ENCODE measurements around the gene SYPL1. TPM values are rescaled to one million over a fixed set of nuclear protein-coding genes. Genes with fewer than 3 reads are reported as not detected.

SYPL1 gene
- 97.0 TPM for polyA plus RNA-seq
- long read RNA-seq, donor 1, transcript SYPL1-202 (5 exons, 2,151 nt), result major isoform, 27 of 27 reads
- long read RNA-seq, donor 1, partial matches to known transcripts, result 0 of 27 reads
- long read RNA-seq, donor 1, other reads (novel, unspliced or antisense), result 0 of 27 reads
- long read RNA-seq, donor 2, transcript SYPL1-202 (5 exons, 2,151 nt), result major isoform, 49 of 51 reads
- long read RNA-seq, donor 2, partial matches to known transcripts, result 0 of 51 reads
- long read RNA-seq, donor 2, other reads (novel, unspliced or antisense), result 0 of 51 reads
- long read RNA-seq, donor 3, transcript SYPL1-202 (5 exons, 2,151 nt), result major isoform, 82 of 93 reads
- long read RNA-seq, donor 3, partial matches to known transcripts, result 8 of 93 reads
- long read RNA-seq, donor 3, other reads (novel, unspliced or antisense), result 0 of 93 reads
- long read RNA-seq, donor 4, transcript SYPL1-202 (5 exons, 2,151 nt), result major isoform, 6 of 6 reads
- long read RNA-seq, donor 4, partial matches to known transcripts, result 0 of 6 reads
- long read RNA-seq, donor 4, other reads (novel, unspliced or antisense), result 0 of 6 reads
- long read RNA-seq, donor 5, transcript SYPL1-203 (2 exons, 545 nt), result minor isoform, 5 of 33 reads
- long read RNA-seq, donor 5, transcript SYPL1-202 (5 exons, 2,151 nt), result major isoform, 28 of 33 reads
- long read RNA-seq, donor 5, partial matches to known transcripts, result 0 of 33 reads
- long read RNA-seq, donor 5, other reads (novel, unspliced or antisense), result 0 of 33 reads
- long read RNA-seq, donor 6, transcript SYPL1-202 (5 exons, 2,151 nt), result major isoform, 54 of 55 reads
- long read RNA-seq, donor 6, partial matches to known transcripts, result 0 of 55 reads
- long read RNA-seq, donor 6, other reads (novel, unspliced or antisense), result 0 of 55 reads
- long read RNA-seq, donor 7, transcript SYPL1-202 (5 exons, 2,151 nt), result major isoform, 18 of 20 reads
- long read RNA-seq, donor 7, partial matches to known transcripts, result 0 of 20 reads
- long read RNA-seq, donor 7, other reads (novel, unspliced or antisense), result 0 of 20 reads
- long read RNA-seq, donor 8, transcript SYPL1-202 (5 exons, 2,151 nt), result major isoform, 57 of 63 reads
- long read RNA-seq, donor 8, partial matches to known transcripts, result 5 of 63 reads
- long read RNA-seq, donor 8, other reads (novel, unspliced or antisense), result 0 of 63 reads
- long read RNA-seq, donor 9, transcript SYPL1-202 (5 exons, 2,151 nt), result major isoform, 57 of 57 reads
- long read RNA-seq, donor 9, partial matches to known transcripts, result 0 of 57 reads
- long read RNA-seq, donor 9, other reads (novel, unspliced or antisense), result 0 of 57 reads
- long read RNA-seq, donor 10, transcript SYPL1-202 (5 exons, 2,151 nt), result major isoform, 52 of 54 reads
- long read RNA-seq, donor 10, partial matches to known transcripts, result 0 of 54 reads
- long read RNA-seq, donor 10, other reads (novel, unspliced or antisense), result 0 of 54 reads
- long read RNA-seq, donor 11, transcript SYPL1-202 (5 exons, 2,151 nt), result major isoform, 42 of 44 reads
- long read RNA-seq, donor 11, partial matches to known transcripts, result 0 of 44 reads
- long read RNA-seq, donor 11, other reads (novel, unspliced or antisense), result 0 of 44 reads

DNA sequence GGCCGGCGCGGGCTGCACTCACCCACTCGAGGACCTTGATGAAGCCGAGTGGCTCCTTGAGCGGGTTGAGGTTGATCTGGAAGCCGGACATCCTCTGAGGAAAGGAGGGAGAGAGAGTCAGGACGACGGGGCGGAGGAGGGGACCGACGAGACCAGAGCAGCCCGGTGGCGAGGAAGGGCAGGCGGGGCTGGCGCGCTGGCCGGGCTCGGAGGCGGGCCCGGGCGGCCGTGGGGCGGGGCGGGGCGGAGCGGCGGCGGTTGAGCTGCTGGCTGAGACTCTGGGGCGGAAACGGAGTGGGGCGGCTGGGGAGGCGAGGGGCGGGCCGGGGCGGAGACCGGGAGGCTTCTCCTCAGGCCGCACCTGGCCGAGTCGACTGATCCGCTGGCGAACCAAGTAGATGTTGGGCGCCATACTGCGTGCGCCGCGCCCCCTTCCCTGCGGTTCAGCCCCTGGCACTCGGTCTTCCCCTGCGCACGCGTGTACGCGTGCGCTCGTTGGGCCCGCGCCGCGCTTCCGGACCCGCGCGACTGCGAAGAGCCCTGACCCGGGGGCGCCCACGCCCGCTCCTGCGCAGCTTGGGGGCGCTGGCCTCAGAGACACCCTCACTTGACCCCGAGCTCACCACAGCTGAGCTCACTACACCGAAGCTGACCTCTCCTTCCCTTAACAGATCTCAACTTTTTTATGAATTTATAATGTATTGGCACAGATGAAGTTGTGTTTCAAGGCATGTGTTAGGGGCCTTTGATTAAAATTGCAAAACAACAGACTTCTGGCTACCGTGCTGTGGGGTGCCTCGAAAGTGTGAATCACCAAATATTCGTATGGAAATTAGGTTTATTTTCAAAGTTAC, at the start of gene SYPL1:
SYPL1 (minus strand) TSS at position 195 of the 854 bp plus-strand sequence; CDS start at position 91, 104 bp downstream.
- no CpG with 5 or more reads among the region's 76 CpGs for WGBS (ENCODE audit: insufficient coverage, low lambda C conversion rate)
- Histone ChIP-seq H3K4me3 (ENCODE audit: low read length) (peak within 1 kb of the TSS; percentile 53), H3K9me3 (ENCODE audit: control insufficient read depth, low read depth, low read length) (no peaks in the 10 kb centered on the region), H3K4me1 (ENCODE audit: control insufficient read depth, insufficient read depth, low read length) (peaks cover 6% of the 10 kb centered on the region), H3K27ac (ENCODE audit: low read length) (peak within 1 kb of the TSS; percentile 89), H3K27me3 (ENCODE audit: control insufficient read depth, insufficient read depth, low read length) (no peaks in the 10 kb centered on the region), H3K36me3 (ENCODE audit: control insufficient read depth, insufficient read depth, low read length) (no peaks in the 10 kb centered on the region)
- DNase-seq, result peak; percentile 90 to 97

GRCh38 chr7:106155027-106155426, 42.9 kb upstream of the SYPL1 start:
- no peak for DNase-seq
- Histone ChIP-seq H3K9me3 (ENCODE audit: control insufficient read depth, low read depth, low read length) (no peaks in the 10 kb centered on the region), H3K4me1 (ENCODE audit: control insufficient read depth, insufficient read depth, low read length) (no peaks in the 10 kb centered on the region), H3K27me3 (ENCODE audit: control insufficient read depth, insufficient read depth, low read length) (peaks cover 2% of the 10 kb centered on the region), H3K27ac (ENCODE audit: low read length) (no peak overlapping the region), H3K4me3 (ENCODE audit: low read length) (no peak overlapping the region), H3K36me3 (ENCODE audit: control insufficient read depth, insufficient read depth, low read length) (no peaks in the 10 kb centered on the region)
- no CpG with 5 or more reads among the region's 4 CpGs for WGBS (ENCODE audit: insufficient coverage, low lambda C conversion rate)

GRCh38 chr7:106153891-106154449, 41.9 kb upstream of the SYPL1 start:
- Histone ChIP-seq H3K27me3 (ENCODE audit: control insufficient read depth, insufficient read depth, low read length) (peaks cover 2% of the 10 kb centered on the region), H3K27ac (ENCODE audit: low read length) (no peak overlapping the region), H3K4me1 (ENCODE audit: control insufficient read depth, insufficient read depth, low read length) (no peaks in the 10 kb centered on the region), H3K9me3 (ENCODE audit: control insufficient read depth, low read depth, low read length) (no peaks in the 10 kb centered on the region), H3K4me3 (ENCODE audit: low read length) (no peak overlapping the region), H3K36me3 (ENCODE audit: control insufficient read depth, insufficient read depth, low read length) (no peaks in the 10 kb centered on the region)
- WGBS (ENCODE audit: insufficient coverage, low lambda C conversion rate), result 67% methylated on average over 1 of the region's 15 CpGs
- DNase-seq, result peak; percentile 52 to 53

GRCh38 chr7:106152313-106152665, 40.2 kb upstream of the SYPL1 start:
- H3K27ac ChIP-seq (ENCODE audit: low read length), result no peak overlapping the region
- peaks cover 2% of the 10 kb centered on the region for H3K27me3 ChIP-seq (ENCODE audit: control insufficient read depth, insufficient read depth, low read length)
- H3K36me3 ChIP-seq (ENCODE audit: control insufficient read depth, insufficient read depth, low read length), result no peaks in the 10 kb centered on the region
- no peaks in the 10 kb centered on the region for H3K4me1 ChIP-seq (ENCODE audit: control insufficient read depth, insufficient read depth, low read length)
- no peaks in the 10 kb centered on the region for H3K9me3 ChIP-seq (ENCODE audit: control insufficient read depth, low read depth, low read length)
- no peak overlapping the region for H3K4me3 ChIP-seq (ENCODE audit: low read length)
- DNase-seq, result no peak
- no CpG with 5 or more reads among the region's 6 CpGs for WGBS (ENCODE audit: insufficient coverage, low lambda C conversion rate)

DNA sequence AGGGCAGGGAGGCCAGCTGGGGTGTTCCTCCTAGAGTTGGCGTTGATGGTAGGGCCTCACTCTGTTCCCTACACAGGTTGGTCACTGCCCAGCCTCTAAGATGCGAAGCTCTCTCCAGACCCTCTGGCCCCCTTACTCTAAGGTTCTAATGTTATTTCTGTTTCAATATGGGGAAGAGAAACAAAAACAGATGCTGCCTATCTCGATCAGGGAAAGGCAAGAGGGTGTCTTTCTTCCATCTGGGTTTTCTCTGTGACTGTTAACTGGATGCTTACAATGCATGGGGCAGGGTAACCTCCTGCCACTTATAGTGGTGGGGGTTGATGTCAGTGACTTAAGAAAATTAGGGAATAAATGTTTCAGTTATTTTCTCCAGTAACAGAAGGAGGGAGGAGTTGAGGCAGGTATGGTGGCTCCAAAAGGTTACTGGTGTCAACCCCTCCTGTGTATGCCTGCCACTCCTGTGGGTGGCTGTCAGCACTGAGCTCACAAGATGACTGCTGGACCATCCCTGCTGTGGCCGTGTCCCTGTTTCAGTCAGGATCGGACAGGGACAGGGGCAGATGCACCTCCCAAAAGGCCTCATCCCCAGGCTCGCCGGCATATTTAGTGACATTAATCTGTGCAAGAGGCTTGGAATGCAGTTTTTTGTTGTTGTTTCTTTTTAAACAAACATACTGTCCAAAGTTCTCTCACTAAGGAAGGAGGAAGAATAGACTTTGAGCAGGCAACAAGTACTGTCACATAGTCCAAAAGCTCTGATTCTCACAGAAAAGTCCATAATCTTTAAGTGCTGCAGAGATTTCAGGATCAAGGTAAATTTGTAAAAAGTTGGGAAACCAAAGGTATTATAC, 39.6 kb upstream of the SYPL1 start:
- no peaks in the 10 kb centered on the region for H3K4me1 ChIP-seq (ENCODE audit: control insufficient read depth, insufficient read depth, low read length)
- H3K27me3 ChIP-seq (ENCODE audit: control insufficient read depth, insufficient read depth, low read length), result peaks cover 2% of the 10 kb centered on the region
- H3K9me3 ChIP-seq (ENCODE audit: control insufficient read depth, low read depth, low read length), result no peaks in the 10 kb centered on the region
- no peak overlapping the region for H3K4me3 ChIP-seq (ENCODE audit: low read length)
- no peak overlapping the region for H3K27ac ChIP-seq (ENCODE audit: low read length)
- WGBS (ENCODE audit: insufficient coverage, low lambda C conversion rate), result no CpG with 5 or more reads among the region's 7 CpGs
- no peaks in the 10 kb centered on the region for H3K36me3 ChIP-seq (ENCODE audit: control insufficient read depth, insufficient read depth, low read length)
- peak in 1 of 2 donors; percentile 24 for DNase-seq

GRCh38 chr7:106143711-106144337, 31.7 kb upstream of the SYPL1 start:
- no peak for DNase-seq
- 100% methylated on average over 2 of the region's 10 CpGs for WGBS (ENCODE audit: insufficient coverage, low lambda C conversion rate)
- H3K4me3 ChIP-seq (ENCODE audit: low read length), result no peak overlapping the region
- no peaks in the 10 kb centered on the region for H3K36me3 ChIP-seq (ENCODE audit: control insufficient read depth, insufficient read depth, low read length)
- H3K9me3 ChIP-seq (ENCODE audit: control insufficient read depth, low read depth, low read length), result no peaks in the 10 kb centered on the region
- H3K27ac ChIP-seq (ENCODE audit: low read length), result no peak overlapping the region
- no peaks in the 10 kb centered on the region for H3K4me1 ChIP-seq (ENCODE audit: control insufficient read depth, insufficient read depth, low read length)
- H3K27me3 ChIP-seq (ENCODE audit: control insufficient read depth, insufficient read depth, low read length), result no peaks in the 10 kb centered on the region

DNA sequence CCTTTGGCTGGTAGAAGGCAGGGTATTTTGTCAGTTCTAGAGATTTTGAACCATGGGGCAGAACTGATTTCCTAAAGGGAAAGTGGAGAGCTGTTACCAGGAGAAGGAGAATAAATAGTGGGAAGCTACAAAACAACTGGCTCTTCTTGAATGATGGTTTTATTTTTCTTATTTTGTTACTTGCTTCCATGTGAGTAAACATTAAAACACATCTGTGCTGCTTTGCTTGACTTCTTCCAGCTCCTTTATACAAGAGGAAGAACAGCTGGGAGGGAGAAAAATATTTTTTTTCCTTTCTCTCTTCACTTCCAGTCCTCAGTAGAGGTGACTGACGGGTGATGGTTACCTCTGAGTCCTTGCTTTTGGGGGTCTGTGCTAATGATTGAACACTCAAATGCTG, 30.0 kb upstream of the SYPL1 start:
- H3K9me3 ChIP-seq (ENCODE audit: control insufficient read depth, low read depth, low read length), result no peaks in the 10 kb centered on the region
- no peak overlapping the region for H3K27ac ChIP-seq (ENCODE audit: low read length)
- H3K36me3 ChIP-seq (ENCODE audit: control insufficient read depth, insufficient read depth, low read length), result no peaks in the 10 kb centered on the region

GRCh38 chr7:106140406-106141173, 28.5 kb upstream of the SYPL1 start:
- Histone ChIP-seq H3K27ac (ENCODE audit: low read length) (no peak overlapping the region), H3K9me3 (ENCODE audit: control insufficient read depth, low read depth, low read length) (no peaks in the 10 kb centered on the region), H3K4me1 (ENCODE audit: control insufficient read depth, insufficient read depth, low read length) (no peaks in the 10 kb centered on the region), H3K27me3 (ENCODE audit: control insufficient read depth, insufficient read depth, low read length) (no peaks in the 10 kb centered on the region), H3K4me3 (ENCODE audit: low read length) (no peak overlapping the region), H3K36me3 (ENCODE audit: control insufficient read depth, insufficient read depth, low read length) (no peaks in the 10 kb centered on the region)
- no CpG with 5 or more reads among the region's 7 CpGs for WGBS (ENCODE audit: insufficient coverage, low lambda C conversion rate)
- no peak for DNase-seq

More for the DNA sequence above, 30.0 kb upstream of the SYPL1 start:
- Histone ChIP-seq H3K4me1 (ENCODE audit: control insufficient read depth, insufficient read depth, low read length) (no peaks in the 10 kb centered on the region), H3K4me3 (ENCODE audit: low read length) (no peak overlapping the region), H3K27me3 (ENCODE audit: control insufficient read depth, insufficient read depth, low read length) (no peaks in the 10 kb centered on the region)
- no CpG with 5 or more reads among the region's 1 CpG for WGBS (ENCODE audit: insufficient coverage, low lambda C conversion rate)
- DNase-seq, result no peak

Measured in large intestine (tissue), 12 donors.